SK-N-DZ (cell line): ENCODE results near the gene MEIOC. TPM values are rescaled to one million over a fixed set of nuclear protein-coding genes. Genes with fewer than 3 reads are reported as not detected.
"Not testable (repeated sequence)": the region's sequence is repeated elsewhere in the genome, so short reads cannot be mapped to it uniquely, and the experiment has no call there.

ENCODE experiments used
- DNase-seq: peaks from one replicate; pipeline ENCODE4 v3.0.0-alpha.2; 2015; ENCODE audit warnings: low spot score
- polyA plus RNA-seq, 2 experiments: library from polyadenylated mRNA; depleted of rRNA; stranded (reverse); fragments of >200 nt; gene quantifications; 2 replicates each; pipeline ENCODE4 v1.2.3, GENCODE V29; 2014

Gene MEIOC
- polyA plus RNA-seq (2014; cell fraction: cytosol; rRNA removed) = 2.6 and 13.8 TPM in 2 replicates
- 2.6 and 3.6 TPM in 2 replicates for polyA plus RNA-seq (2014; cell fraction: nucleus; rRNA removed)

- peak; percentile 84 for DNase-seq
These were observed at the start of gene MEIOC for GRCh38 chr17:44655983-44656710. MEIOC (plus strand) TSS chr17:44656468; CDS start chr17:44656614, 146 bp downstream.

- no peak for DNase-seq
These were observed 49.6 kb upstream of the MEIOC start for GRCh38 chr17:44606658-44607057.

- DNase-seq = peak; percentile 80
These were observed 48.2 kb upstream of the MEIOC start for GRCh38 chr17:44607836-44608690.

GRCh38 chr17:44608727-44609435 lies 47.4 kb upstream of the MEIOC start:
- peak; percentile 54 for DNase-seq

- DNase-seq = peak; percentile 81
These were observed 45.9 kb upstream of the MEIOC start for GRCh38 chr17:44610331-44610730.

GRCh38 chr17:44610871-44611270 lies 45.4 kb upstream of the MEIOC start:
- DNase-seq = no peak

GRCh38 chr17:44614862-44615261 lies 41.4 kb upstream of the MEIOC start:
- no peak for DNase-seq

GRCh38 chr17:44618652-44619051 lies 37.6 kb upstream of the MEIOC start:
- DNase-seq = not testable (repeated sequence)

- peak; percentile 36 for DNase-seq
These were observed 33.1 kb upstream of the MEIOC start for GRCh38 chr17:44623070-44623725.

- peak; percentile 58 for DNase-seq
These were observed 28.6 kb upstream of the MEIOC start for GRCh38 chr17:44627513-44628242.

GRCh38 chr17:44628243-44629188 lies 27.8 kb upstream of the MEIOC start:
- peak; percentile 93 for DNase-seq

- DNase-seq = no peak
These were observed 27.0 kb upstream of the MEIOC start for GRCh38 chr17:44629314-44629713.

- no peak for DNase-seq
These were observed 25.6 kb upstream of the MEIOC start for GRCh38 chr17:44630703-44631102.

- no peak for DNase-seq
These were observed 22.3 kb upstream of the MEIOC start for GRCh38 chr17:44633998-44634397.

GRCh38 chr17:44634401-44634800 lies 21.9 kb upstream of the MEIOC start:
- not testable (repeated sequence) for DNase-seq

GRCh38 chr17:44636562-44636961 lies 19.7 kb upstream of the MEIOC start:
- peak; percentile 54 for DNase-seq

GRCh38 chr17:44637066-44637465 lies 19.2 kb upstream of the MEIOC start:
- no peak for DNase-seq

- no peak for DNase-seq
These were observed 13.4 kb upstream of the MEIOC start for GRCh38 chr17:44642834-44643233.

- no peak for DNase-seq
These were observed 10.9 kb upstream of the MEIOC start for GRCh38 chr17:44645341-44645740.
